Liver (tissue), 9 donors: ENCODE measurements around the gene RNLS. TPM values are rescaled to one million over a fixed set of nuclear protein-coding genes. Genes with fewer than 3 reads are reported as not detected.

ENCODE experiments used
- DNase-seq: peaks from one replicate; pipeline ENCODE4 v3.0.0-alpha.2; 2017; ENCODE audit warnings: low spot score
- H3K27ac ChIP-seq, 2 donors: one replicate each; pipeline ENCODE4 v1.7.0; 2013; ENCODE audit warnings: inconsistent platforms in 2 of 2, low read length in 2 of 2, control low read depth in 1 of 2, low read depth in 1 of 2, mild to moderate bottlenecking in 1 of 2
- H3K27me3 ChIP-seq, 4 donors: one replicate each; pipeline versions ENCODE4 v1.6.1 to v1.7.0; 2013; ENCODE audit warnings: low read length in 3 of 4, inconsistent platforms in 1 of 4, mild to moderate bottlenecking in 1 of 4, moderate library complexity in 1 of 4; ENCODE audit not compliant: control insufficient read depth in 4 of 4, insufficient read depth in 4 of 4
- H3K36me3 ChIP-seq, 4 donors: one replicate each; pipeline versions ENCODE4 v1.6.1 to v1.7.0; 2013; ENCODE audit warnings: low read length in 3 of 4, mild to moderate bottlenecking in 3 of 4, low read depth in 1 of 4, moderate library complexity in 1 of 4; ENCODE audit not compliant: control insufficient read depth in 4 of 4, insufficient read depth in 3 of 4
- H3K4me1 ChIP-seq, 4 donors: one replicate each; pipeline versions ENCODE4 v1.6.1 to v1.7.0; 2013; ENCODE audit warnings: low read length in 3 of 4, mild to moderate bottlenecking in 3 of 4, moderate library complexity in 1 of 4; ENCODE audit not compliant: control insufficient read depth in 4 of 4, insufficient read depth in 4 of 4
- H3K4me3 ChIP-seq, 3 donors: one replicate each; pipeline versions ENCODE4 v1.6.1 to v1.7.0; 2013; ENCODE audit warnings: low read length in 3 of 3, control low read depth in 1 of 3, low read depth in 1 of 3, mild to moderate bottlenecking in 1 of 3
- H3K9ac ChIP-seq, 2 donors: one replicate each; pipeline ENCODE4 v1.7.0; 2013; ENCODE audit warnings: low read length in 2 of 2, mild to moderate bottlenecking in 2 of 2, moderate library complexity in 2 of 2, control low read depth in 1 of 2, low read depth in 1 of 2
- H3K9me3 ChIP-seq, 4 donors: one replicate each; pipeline versions ENCODE4 v1.6.1 to v1.7.0; 2013; ENCODE audit warnings: low read length in 3 of 4; ENCODE audit not compliant: control insufficient read depth in 4 of 4
- EGR1 ChIP-seq, 2 donors: IDR thresholded peaks; 2 replicates each; pipeline ENCODE4 v1.6.1; 2016 to 2018; ENCODE audit warnings: antibody characterized with exemption in 2 of 2, low read depth in 2 of 2
- FOXA1 ChIP-seq: IDR thresholded peaks from 2 replicates; pipeline ENCODE4 v1.6.1; 2016; ENCODE audit warnings: antibody characterized with exemption
- HNF4G ChIP-seq: IDR thresholded peaks from 2 replicates; pipeline ENCODE4 v1.6.1; 2016; ENCODE audit warnings: antibody characterized with exemption
- JUND ChIP-seq, 2 donors: IDR thresholded peaks; 2 replicates each; pipeline ENCODE4 v1.6.1; 2016; ENCODE audit warnings: antibody characterized with exemption in 2 of 2
- NR2F2 ChIP-seq: IDR thresholded peaks from 2 replicates; pipeline ENCODE4 v1.6.1; 2016; ENCODE audit warnings: antibody characterized with exemption
- RAD21 ChIP-seq, 2 donors: IDR thresholded peaks; 2 replicates each; pipeline ENCODE4 v1.6.1; 2016; ENCODE audit warnings: antibody characterized with exemption in 2 of 2, mild to moderate bottlenecking in 2 of 2
- SP1 ChIP-seq: IDR thresholded peaks from 2 replicates; pipeline ENCODE4 v1.6.1; 2018; ENCODE audit warnings: antibody characterized with exemption, mild to moderate bottlenecking
- TAF1 ChIP-seq: conservative IDR thresholded peaks from 2 replicates; pipeline ENCODE4 v1.6.1; 2016; ENCODE audit warnings: antibody characterized with exemption, mild to moderate bottlenecking
- YY1 ChIP-seq: IDR thresholded peaks from 2 replicates; pipeline ENCODE4 v1.6.1; 2016; ENCODE audit warnings: antibody characterized with exemption, mild to moderate bottlenecking
- ZBTB33 ChIP-seq: IDR thresholded peaks from 2 replicates; pipeline ENCODE4 v1.6.1; 2016; ENCODE audit warnings: antibody characterized with exemption
- WGBS: extraction: QIAGEN DNeasy Blood & Tissue Kit; methylation state at CpG from one replicate; pipeline ENCODE4 v1.1.7; 2013; 5-methylcytosine and 5-hydroxymethylcytosine counted together
- polyA plus RNA-seq, 2 donors: library from polyadenylated mRNA; stranded (reverse) in 1 of 2; unstranded in 1 of 2; fragments of 200-250 nt in 1 of 2; fragments of >200 nt in 1 of 2; fragmentation: Nextera tagmentation in 1 of 2; extraction: Ambion mirVana in 1 of 2; gene quantifications; one replicate each; pipeline versions ENCODE4 v1.2.1 to v1.2.3, GENCODE V29; 2013 to 2015
- total RNA-seq, 2 donors: library from RNA; depleted of rRNA; stranded (reverse); fragments of >200 nt; gene quantifications; one replicate each; pipeline ENCODE4 v1.2.3, GENCODE V29; 2014
- TF ChIP-seq, protein P1 (sequence below): IDR thresholded peaks from 2 replicates; pipeline ENCODE4 v1.6.1; 2016; ENCODE audit warnings: antibody characterized with exemption
- TF ChIP-seq, protein P2 (sequence below): IDR thresholded peaks from 2 replicates; pipeline ENCODE4 v1.6.1; 2016; ENCODE audit warnings: antibody characterized with exemption, mild to moderate bottlenecking
- TF ChIP-seq, protein P3 (sequence below): IDR thresholded peaks from 2 replicates; pipeline ENCODE4 v1.6.1; 2016; ENCODE audit warnings: antibody characterized with exemption
- donor health status: healthy.
- donor health status: healthy.
- donor health status: healthy.
- donor health status: healthy.
- donor health status: healthy.

The RNLS gene
- total and polyA plus RNA-seq, 4 donors = 4.1 to 12.4 (median 7.5) TPM

GRCh38 chr10:88236121-88236743, 346.9 kb downstream of the RNLS start:
- no peak overlapping the region for H3K4me3 ChIP-seq
- no peak for DNase-seq
- no peak overlapping the region for H3K9ac ChIP-seq
- peaks cover 0 to 7% (median 3%) of the 10 kb centered on the region in 4 donors for H3K4me1 ChIP-seq
- no peak overlapping the region for H3K27ac ChIP-seq
- no peaks in the 10 kb centered on the region for H3K36me3 ChIP-seq
- no peaks in the 10 kb centered on the region for H3K27me3 ChIP-seq
- H3K9me3 ChIP-seq = no peaks in the 10 kb centered on the region
- TF ChIP-seq, protein P1, sequence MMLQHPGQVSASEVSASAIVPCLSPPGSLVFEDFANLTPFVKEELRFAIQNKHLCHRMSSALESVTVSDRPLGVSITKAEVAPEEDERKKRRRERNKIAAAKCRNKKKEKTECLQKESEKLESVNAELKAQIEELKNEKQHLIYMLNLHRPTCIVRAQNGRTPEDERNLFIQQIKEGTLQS = no peak
- TF ChIP-seq, protein P2, sequence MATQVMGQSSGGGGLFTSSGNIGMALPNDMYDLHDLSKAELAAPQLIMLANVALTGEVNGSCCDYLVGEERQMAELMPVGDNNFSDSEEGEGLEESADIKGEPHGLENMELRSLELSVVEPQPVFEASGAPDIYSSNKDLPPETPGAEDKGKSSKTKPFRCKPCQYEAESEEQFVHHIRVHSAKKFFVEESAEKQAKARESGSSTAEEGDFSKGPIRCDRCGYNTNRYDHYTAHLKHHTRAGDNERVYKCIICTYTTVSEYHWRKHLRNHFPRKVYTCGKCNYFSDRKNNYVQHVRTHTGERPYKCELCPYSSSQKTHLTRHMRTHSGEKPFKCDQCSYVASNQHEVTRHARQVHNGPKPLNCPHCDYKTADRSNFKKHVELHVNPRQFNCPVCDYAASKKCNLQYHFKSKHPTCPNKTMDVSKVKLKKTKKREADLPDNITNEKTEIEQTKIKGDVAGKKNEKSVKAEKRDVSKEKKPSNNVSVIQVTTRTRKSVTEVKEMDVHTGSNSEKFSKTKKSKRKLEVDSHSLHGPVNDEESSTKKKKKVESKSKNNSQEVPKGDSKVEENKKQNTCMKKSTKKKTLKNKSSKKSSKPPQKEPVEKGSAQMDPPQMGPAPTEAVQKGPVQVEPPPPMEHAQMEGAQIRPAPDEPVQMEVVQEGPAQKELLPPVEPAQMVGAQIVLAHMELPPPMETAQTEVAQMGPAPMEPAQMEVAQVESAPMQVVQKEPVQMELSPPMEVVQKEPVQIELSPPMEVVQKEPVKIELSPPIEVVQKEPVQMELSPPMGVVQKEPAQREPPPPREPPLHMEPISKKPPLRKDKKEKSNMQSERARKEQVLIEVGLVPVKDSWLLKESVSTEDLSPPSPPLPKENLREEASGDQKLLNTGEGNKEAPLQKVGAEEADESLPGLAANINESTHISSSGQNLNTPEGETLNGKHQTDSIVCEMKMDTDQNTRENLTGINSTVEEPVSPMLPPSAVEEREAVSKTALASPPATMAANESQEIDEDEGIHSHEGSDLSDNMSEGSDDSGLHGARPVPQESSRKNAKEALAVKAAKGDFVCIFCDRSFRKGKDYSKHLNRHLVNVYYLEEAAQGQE = no peak
- no peak for TF ChIP-seq SP1
- no peak for TF ChIP-seq HNF4G
- 93% methylated on average over 2 of the region's 2 CpGs for WGBS

- no peak for DNase-seq
- Histone ChIP-seq H3K9ac (no peak overlapping the region), H3K27ac (no peak overlapping the region)
Observed at GRCh38 chr10:88234297-88234696, 348.8 kb downstream of the RNLS start.

More at GRCh38 chr10:88234297-88234696, 348.8 kb downstream of the RNLS start:
- Histone ChIP-seq H3K4me1 (peaks cover 0 to 4% (median 2%) of the 10 kb centered on the region in 4 donors), H3K4me3 (no peak overlapping the region), H3K27me3 (no peaks in the 10 kb centered on the region), H3K36me3 (no peaks in the 10 kb centered on the region), H3K9me3 (no peaks in the 10 kb centered on the region)
- TF ChIP-seq FOXA1 (no peak), YY1 (no peak), RAD21 (IDR thresholded peaks at IDR 0.05) (no peak), EGR1 (IDR thresholded peaks at IDR 0.05; ENCODE audit: low read depth in 2 of 2) (no peak), TAF1 (no peak), JUND (IDR thresholded peaks at IDR 0.05) (no peak), SP1 (no peak), NR2F2 (no peak), ZBTB33 (no peak)
- TF ChIP-seq, protein P3, sequence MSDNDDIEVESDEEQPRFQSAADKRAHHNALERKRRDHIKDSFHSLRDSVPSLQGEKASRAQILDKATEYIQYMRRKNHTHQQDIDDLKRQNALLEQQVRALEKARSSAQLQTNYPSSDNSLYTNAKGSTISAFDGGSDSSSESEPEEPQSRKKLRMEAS = no peak
- TF ChIP-seq, protein P1 = no peak
- TF ChIP-seq, protein P2 = no peak
- 83% methylated on average over 4 of the region's 4 CpGs for WGBS
